Thyroid gland (tissue), 4 donors: ENCODE results near the gene ZNF496. TPM values are rescaled to one million over a fixed set of nuclear protein-coding genes. Genes with fewer than 3 reads are reported as not detected.
"Not testable (repeated sequence)": the region's sequence is repeated elsewhere in the genome, so short reads cannot be mapped to it uniquely, and the experiment has no call there.

ENCODE experiments used
- DNase-seq, 2 donors: peaks; one replicate each; pipeline ENCODE4 v3.0.0-alpha.2; 2019
- H3K27ac ChIP-seq, 3 donors: fragments of 200-600 bp; sonication (generic); 1 replicate in 2 of 3; 2 replicates in 1 of 3; pipeline ENCODE4 v1.5.1; 2016 to 2019; ENCODE audit warnings: mild to moderate bottlenecking in 1 of 3, moderate library complexity in 1 of 3
- H3K27me3 ChIP-seq: fragments of 200-600 bp; sonication (generic); one replicate; pipeline ENCODE4 v1.5.1; 2019
- H3K36me3 ChIP-seq, 2 donors: fragments of 200-600 bp; sonication (generic); one replicate each; pipeline ENCODE4 v1.5.1; 2016 to 2019
- H3K4me1 ChIP-seq, 2 donors: fragments of 200-600 bp; sonication (generic); one replicate each; pipeline ENCODE4 v1.5.1; 2017 to 2019
- H3K4me3 ChIP-seq, 3 donors: fragments of 200-600 bp; sonication (generic); replicated peaks in 1 of 3; 1 replicate in 2 of 3; 2 replicates in 1 of 3; pipeline ENCODE4 v1.5.1; 2016; ENCODE audit warnings: mild to moderate bottlenecking in 1 of 3
- H3K9me3 ChIP-seq: fragments of 200-600 bp; sonication (generic); one replicate; pipeline ENCODE4 v1.5.1; 2017
- CTCF ChIP-seq, 6 experiments: fragments of 200-600 bp in 3 of 6; fragments of 450-650 bp in 3 of 6; sonication (generic) in 3 of 6; IDR thresholded peaks; one replicate each; pipeline ENCODE4 v1.5.1; 2016 to 2019; ENCODE audit warnings: antibody characterized with exemption in 6 of 6, mild to moderate bottlenecking in 2 of 6, inconsistent platforms in 1 of 6, moderate library complexity in 1 of 6
- POLR2A ChIP-seq, 2 donors: fragments of 450-650 bp; IDR thresholded peaks; one replicate each; pipeline ENCODE4 v1.6.1; 2017; ENCODE audit warnings: antibody characterized with exemption in 2 of 2, mild to moderate bottlenecking in 2 of 2, moderate library complexity in 1 of 2
- WGBS, 2 donors: methylation state at CpG; one replicate each; pipeline ENCODE4 v1.1.5; 2017; 5-methylcytosine and 5-hydroxymethylcytosine counted together
- intact Hi-C: fragments of 100-400 bp; cut with DNase I; formaldehyde crosslinking; loops from one replicate; pipeline ENCODE4 v1.15.1; 2023
- total RNA-seq, 4 donors: library from RNA; depleted of rRNA; stranded (reverse); fragments of >200 nt; gene quantifications; one replicate each; pipeline ENCODE4 v1.2.3, GENCODE V29; 2016

Gene ZNF496
- total RNA-seq, 4 donors from 2014 or later, result 34.0 to 78.6 (median 51.9) TPM

GRCh38 chr1:247367786-247368422, 36.2 kb upstream of the ZNF496 start:
- no peaks in the 10 kb centered on the region for H3K36me3 ChIP-seq
- no peak overlapping the region for H3K27ac ChIP-seq
- no peaks in the 10 kb centered on the region for H3K9me3 ChIP-seq
- WGBS, 2 donors, result 64 to 73% methylated on average over 6 of the region's 6 CpGs
- no peak overlapping the region for H3K4me3 ChIP-seq
- TF ChIP-seq POLR2A (IDR thresholded peaks at IDR 0.05), result no peak
- TF ChIP-seq CTCF (IDR thresholded peaks at IDR 0.05), result no peak
- no peaks in the 10 kb centered on the region for H3K4me1 ChIP-seq
- no peak for DNase-seq
- intact Hi-C loops, result no loop called here
- H3K27me3 ChIP-seq, result no peaks in the 10 kb centered on the region

GRCh38 chr1:247366926-247367645, 35.4 kb upstream of the ZNF496 start:
- Histone ChIP-seq H3K9me3 (no peaks in the 10 kb centered on the region), H3K36me3 (no peaks in the 10 kb centered on the region), H3K4me3 (no peak overlapping the region), H3K27me3 (no peaks in the 10 kb centered on the region), H3K27ac (no peak overlapping the region), H3K4me1 (no peaks in the 10 kb centered on the region)
- intact Hi-C loops, result no loop called here
- DNase-seq, result no peak
- TF ChIP-seq POLR2A (IDR thresholded peaks at IDR 0.05) (no peak), CTCF (IDR thresholded peaks at IDR 0.05) (no peak)
- WGBS, 2 donors, result 78 to 80% methylated on average over 4 of the region's 4 CpGs

GRCh38 chr1:247366345-247366744, 34.7 kb upstream of the ZNF496 start:
- H3K36me3 ChIP-seq, H3K27ac ChIP-seq, H3K4me3 ChIP-seq, H3K9me3 ChIP-seq, H3K27me3 ChIP-seq, H3K4me1 ChIP-seq, intact Hi-C loops, DNase-seq: not testable (repeated sequence)
- 78 to 100% methylated on average over 1 of the region's 1 CpG for WGBS, 2 donors

GRCh38 chr1:247365023-247365422, 33.4 kb upstream of the ZNF496 start:
- Histone ChIP-seq H3K4me1 (peaks cover 13 to 16% of the 10 kb centered on the region in 2 donors), H3K9me3 (no peaks in the 10 kb centered on the region), H3K36me3 (no peaks in the 10 kb centered on the region), H3K27ac (no peak overlapping the region), H3K27me3 (no peaks in the 10 kb centered on the region), H3K4me3 (no peak overlapping the region)
- DNase-seq, result no peak
- TF ChIP-seq POLR2A (IDR thresholded peaks at IDR 0.05) (no peak), CTCF (IDR thresholded peaks at IDR 0.05) (no peak)
- intact Hi-C loops, result no loop called here
- 92 to 94% methylated on average over 7 of the region's 7 CpGs for WGBS, 2 donors

- WGBS, 2 donors, result 88 to 100% methylated on average over 1 of the region's 1 CpG
- intact Hi-C loops, result not testable (repeated sequence)
These were observed 31.3 kb upstream of the ZNF496 start for GRCh38 chr1:247363000-247363399.

GRCh38 chr1:247362153-247362552, 30.5 kb upstream of the ZNF496 start:
- peaks cover 25 to 43% of the 10 kb centered on the region in 2 donors for H3K4me1 ChIP-seq
- no peak overlapping the region for H3K4me3 ChIP-seq
- H3K27me3 ChIP-seq, result no peaks in the 10 kb centered on the region
- no peak for TF ChIP-seq POLR2A (IDR thresholded peaks at IDR 0.05)
- TF ChIP-seq CTCF (IDR thresholded peaks at IDR 0.05), result no peak
- 90 to 98% methylated on average over 5 of the region's 5 CpGs for whole genome bisulfite sequencing, 2 donors
- H3K9me3 ChIP-seq, result no peaks in the 10 kb centered on the region
- H3K36me3 ChIP-seq, result no peaks in the 10 kb centered on the region
- no peak overlapping the region for H3K27ac ChIP-seq
- no peak for DNase-seq
- intact Hi-C loops, result no loop called here

More at GRCh38 chr1:247363000-247363399, 31.3 kb upstream of the ZNF496 start:
- peaks cover 19 to 36% of the 10 kb centered on the region in 2 donors for H3K4me1 ChIP-seq
- H3K4me3 ChIP-seq, H3K9me3 ChIP-seq, DNase-seq, H3K27ac ChIP-seq, H3K36me3 ChIP-seq, H3K27me3 ChIP-seq: not testable (repeated sequence)
